Uterus (tissue), 4 donors: ENCODE data around the gene RPS6KA2. TPM values are rescaled to one million over a fixed set of nuclear protein-coding genes. Genes with fewer than 3 reads are reported as not detected.

Source experiments
- DNase-seq, 2 donors: peaks; one replicate each; pipeline ENCODE4 v3.0.0-alpha.2; 2019 to 2020
- H3K27ac ChIP-seq, 2 donors: fragments of 200-600 bp; sonication (generic); 1 replicate in 1 of 2; 2 replicates in 1 of 2; pipeline ENCODE4 v1.5.1; 2016 to 2018
- H3K27me3 ChIP-seq, 2 donors: fragments of 200-600 bp; sonication (generic); one replicate each; pipeline ENCODE4 v1.5.1; 2018 to 2019; ENCODE audit warnings: control low read depth in 1 of 2
- H3K36me3 ChIP-seq, 2 donors: fragments of 200-600 bp; sonication (generic); one replicate each; pipeline ENCODE4 v1.5.1; 2019; ENCODE audit warnings: control low read depth in 1 of 2
- H3K4me1 ChIP-seq, 2 donors: fragments of 200-600 bp; sonication (generic); one replicate each; pipeline ENCODE4 v1.5.1; 2018 to 2019; ENCODE audit warnings: control low read depth in 1 of 2
- H3K4me3 ChIP-seq, 2 donors: fragments of 200-600 bp; sonication (generic); 1 replicate in 1 of 2; 2 replicates in 1 of 2; pipeline ENCODE4 v1.5.1; 2018 to 2019; ENCODE audit warnings: mild to moderate bottlenecking in 1 of 2
- H3K9me3 ChIP-seq, 2 donors: fragments of 200-600 bp; sonication (generic); one replicate each; pipeline ENCODE4 v1.5.1; 2019; ENCODE audit warnings: control low read depth in 1 of 2
- POLR2A ChIP-seq, 2 donors: fragments of 450-650 bp; IDR thresholded peaks; one replicate each; pipeline ENCODE4 v1.6.1; 2016; ENCODE audit warnings: antibody characterized with exemption in 2 of 2, mild to moderate bottlenecking in 1 of 2, moderate library complexity in 1 of 2
- intact Hi-C: fragments of 100-400 bp; cut with DNase I; formaldehyde crosslinking; loops from one replicate; pipeline ENCODE4 v1.15.1; 2023; ENCODE audit warnings: low total_unique reads
- total RNA-seq, 4 donors: library from RNA; depleted of rRNA in 3 of 4; stranded (reverse); fragments of >200 nt in 3 of 4; gene quantifications; one replicate each; pipeline versions ENCODE4 v1.1.0 to v1.2.4, GENCODE V29; 2014 to 2023
- TF ChIP-seq, protein P1 (sequence below), 4 experiments: fragments of 200-600 bp in 2 of 4; fragments of 450-650 bp in 2 of 4; sonication (generic) in 2 of 4; IDR thresholded peaks; one replicate each; pipeline ENCODE4 v1.5.1; 2016 to 2019; ENCODE audit warnings: antibody characterized with exemption in 4 of 4, mild to moderate bottlenecking in 2 of 4, moderate library complexity in 1 of 4
- donor health status: DM: yes; HTN: yes; CAD: no.

Gene RPS6KA2
- total RNA-seq, 4 donors from 2014 or later, result 34.0 to 78.4 (median 55.8) TPM

DNA sequence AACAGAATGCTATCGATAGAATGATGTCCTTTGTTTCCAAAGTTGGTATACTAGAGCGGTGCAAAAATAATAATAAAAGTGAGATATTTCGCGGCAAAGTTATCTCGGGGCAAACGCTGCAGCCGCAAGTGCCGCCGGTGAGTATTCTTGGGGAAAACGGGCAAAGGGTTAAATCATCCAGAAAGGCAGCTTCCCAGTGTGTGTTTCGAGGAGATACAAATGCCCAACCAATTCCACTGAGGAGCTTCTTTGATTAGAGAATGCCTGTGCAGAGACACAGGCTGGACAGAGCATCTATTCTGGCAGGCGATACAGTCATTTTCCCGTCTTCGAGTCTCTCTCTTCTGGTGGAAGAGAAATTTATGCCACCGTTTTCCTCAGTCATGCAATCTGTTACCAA, 186.3 kb downstream of the RPS6KA2 start:
- Histone ChIP-seq H3K27me3 (no peaks in the 10 kb centered on the region), H3K9me3 (no peaks in the 10 kb centered on the region), H3K4me3 (no peak overlapping the region), H3K36me3 (no peaks in the 10 kb centered on the region), H3K4me1 (no peaks in the 10 kb centered on the region), H3K27ac (no peak overlapping the region)
- DNase-seq, result no peak
- TF ChIP-seq, protein P1, sequence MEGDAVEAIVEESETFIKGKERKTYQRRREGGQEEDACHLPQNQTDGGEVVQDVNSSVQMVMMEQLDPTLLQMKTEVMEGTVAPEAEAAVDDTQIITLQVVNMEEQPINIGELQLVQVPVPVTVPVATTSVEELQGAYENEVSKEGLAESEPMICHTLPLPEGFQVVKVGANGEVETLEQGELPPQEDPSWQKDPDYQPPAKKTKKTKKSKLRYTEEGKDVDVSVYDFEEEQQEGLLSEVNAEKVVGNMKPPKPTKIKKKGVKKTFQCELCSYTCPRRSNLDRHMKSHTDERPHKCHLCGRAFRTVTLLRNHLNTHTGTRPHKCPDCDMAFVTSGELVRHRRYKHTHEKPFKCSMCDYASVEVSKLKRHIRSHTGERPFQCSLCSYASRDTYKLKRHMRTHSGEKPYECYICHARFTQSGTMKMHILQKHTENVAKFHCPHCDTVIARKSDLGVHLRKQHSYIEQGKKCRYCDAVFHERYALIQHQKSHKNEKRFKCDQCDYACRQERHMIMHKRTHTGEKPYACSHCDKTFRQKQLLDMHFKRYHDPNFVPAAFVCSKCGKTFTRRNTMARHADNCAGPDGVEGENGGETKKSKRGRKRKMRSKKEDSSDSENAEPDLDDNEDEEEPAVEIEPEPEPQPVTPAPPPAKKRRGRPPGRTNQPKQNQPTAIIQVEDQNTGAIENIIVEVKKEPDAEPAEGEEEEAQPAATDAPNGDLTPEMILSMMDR (IDR thresholded peaks at IDR 0.05), result no peak
- no peak for TF ChIP-seq POLR2A (IDR thresholded peaks at IDR 0.05)
- intact Hi-C loops, result no loop called here

DNA sequence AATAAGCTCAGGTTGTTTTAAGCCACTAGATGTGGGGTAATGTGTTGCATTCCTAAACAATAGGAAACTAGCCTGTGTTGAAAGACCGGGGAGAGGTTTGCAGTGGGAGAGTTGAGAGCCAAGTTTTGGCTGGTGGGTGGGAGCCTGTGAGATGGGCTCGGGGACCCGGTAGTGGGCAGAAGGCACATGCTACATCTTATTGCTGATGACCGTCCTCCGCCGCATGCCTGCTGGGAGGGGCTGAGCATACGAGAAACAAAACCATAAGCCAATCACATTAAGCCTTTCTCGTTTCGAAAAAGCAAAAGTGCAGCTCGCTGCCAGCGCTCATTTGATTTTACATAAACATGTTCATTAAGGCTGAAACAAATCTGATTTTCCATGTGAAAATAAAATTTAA, 186.9 kb downstream of the RPS6KA2 start:
- DNase-seq, result no peak
- Histone ChIP-seq H3K27ac (no peak overlapping the region), H3K36me3 (no peaks in the 10 kb centered on the region), H3K4me3 (no peak overlapping the region), H3K4me1 (no peaks in the 10 kb centered on the region), H3K9me3 (no peaks in the 10 kb centered on the region), H3K27me3 (no peaks in the 10 kb centered on the region)
- TF ChIP-seq, protein P1 (IDR thresholded peaks at IDR 0.05), result no peak
- TF ChIP-seq POLR2A (IDR thresholded peaks at IDR 0.05), result no peak
- intact Hi-C loops, result no loop called here

- no peaks in the 10 kb centered on the region for H3K4me1 ChIP-seq
Measured at GRCh38 chr6:166439366-166440091, 187.5 kb downstream of the RPS6KA2 start.

DNA sequence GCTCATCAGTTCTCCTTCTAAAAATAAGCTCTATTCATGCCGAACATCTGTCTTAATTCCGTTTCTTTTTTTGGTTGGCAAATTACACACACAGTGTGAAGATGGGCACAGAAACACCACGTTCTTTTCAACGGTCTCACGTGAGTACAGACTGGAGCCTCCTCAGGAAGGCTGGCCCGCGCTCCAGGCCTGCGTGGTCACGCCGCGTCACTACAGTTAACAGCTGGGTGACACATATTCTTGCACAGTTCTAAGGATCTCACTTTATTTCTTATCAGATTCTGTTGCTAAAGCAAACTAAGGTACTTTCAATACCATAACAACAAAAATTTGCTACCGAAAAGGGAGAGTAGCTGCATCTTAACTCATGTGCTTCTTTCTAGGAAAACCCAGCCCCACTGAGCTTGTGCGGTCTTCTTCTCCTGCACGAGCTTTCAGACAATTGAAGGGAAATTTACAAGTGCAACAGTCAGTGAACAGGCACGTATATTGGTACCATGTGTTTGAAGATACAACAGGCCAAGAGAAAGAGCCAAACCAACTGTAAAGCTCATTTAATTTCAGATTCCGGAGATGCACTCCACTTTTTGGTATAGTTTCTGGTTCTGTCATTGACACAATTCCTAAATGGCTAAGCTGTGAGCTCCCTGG, 188.7 kb downstream of the RPS6KA2 start:
- DNase-seq, result no peak
- no peaks in the 10 kb centered on the region for H3K9me3 ChIP-seq
- TF ChIP-seq POLR2A (IDR thresholded peaks at IDR 0.05), result no peak
- TF ChIP-seq, protein P1 (IDR thresholded peaks at IDR 0.05), result no peak
- no peaks in the 10 kb centered on the region for H3K36me3 ChIP-seq
- intact Hi-C loops, result no loop called here
- H3K4me1 ChIP-seq, result no peaks in the 10 kb centered on the region
- no peak overlapping the region for H3K4me3 ChIP-seq
- H3K27me3 ChIP-seq, result no peaks in the 10 kb centered on the region
- H3K27ac ChIP-seq, result no peak overlapping the region

More at GRCh38 chr6:166439366-166440091, 187.5 kb downstream of the RPS6KA2 start:
- Histone ChIP-seq H3K36me3 (no peaks in the 10 kb centered on the region), H3K27me3 (no peaks in the 10 kb centered on the region), H3K27ac (no peak overlapping the region), H3K4me3 (no peak overlapping the region), H3K9me3 (no peaks in the 10 kb centered on the region)
- peak in 1 of 2 donors; percentile 14 for DNase-seq
- intact Hi-C loops, result no loop called here
- TF ChIP-seq, protein P1 (IDR thresholded peaks at IDR 0.05), result no peak
- no peak for TF ChIP-seq POLR2A (IDR thresholded peaks at IDR 0.05)

- no peak overlapping the region for H3K4me3 ChIP-seq
- no peaks in the 10 kb centered on the region for H3K4me1 ChIP-seq
- no peaks in the 10 kb centered on the region for H3K27me3 ChIP-seq
- H3K9me3 ChIP-seq, result no peaks in the 10 kb centered on the region
- H3K27ac ChIP-seq, result no peak overlapping the region
- DNase-seq, result no peak
- intact Hi-C loops, result no loop called here
- no peaks in the 10 kb centered on the region for H3K36me3 ChIP-seq
- TF ChIP-seq, protein P1 (IDR thresholded peaks at IDR 0.05), result no peak
- TF ChIP-seq POLR2A (IDR thresholded peaks at IDR 0.05), result no peak
Measured at GRCh38 chr6:166437661-166438060, 189.4 kb downstream of the RPS6KA2 start.
